Keratinocyte (primary cell): ENCODE data around the gene NUMBL. TPM values are rescaled to one million over a fixed set of nuclear protein-coding genes. Genes with fewer than 3 reads are reported as not detected.
"Not testable (repeated sequence)": the region's sequence is repeated elsewhere in the genome, so short reads cannot be mapped to it uniquely, and the experiment has no call there.

Experiments
- DNase-seq: peaks from one replicate; pipeline ENCODE4 v3.0.0-alpha.2; 2011; ENCODE audit warnings: low read depth, missing footprints, low spot score
- FAIRE-seq: peaks from 2 replicates; lab custom pipeline; 2011; peaks lifted over from hg19 to GRCh38; lab: Jason Lieb, UNC
- H2AFZ ChIP-seq: 2 replicates; pipeline ENCODE4 v1.6.0; 2012; ENCODE audit warnings: low read length, control low read depth, inconsistent platforms; ENCODE audit not compliant: control insufficient read depth
- H3K27ac ChIP-seq: 2 replicates; pipeline ENCODE4 v1.5.1; 2011; ENCODE audit warnings: low read length; ENCODE audit not compliant: control insufficient read depth, insufficient read depth
- H3K27me3 ChIP-seq: 3 replicates; pipeline ENCODE4 v1.6.0; 2011; ENCODE audit warnings: low read length; ENCODE audit not compliant: control insufficient read depth, insufficient read depth; ENCODE audit errors: extremely low read depth
- H3K36me3 ChIP-seq, 2 experiments: 2 replicates in 1 of 2; 3 replicates in 1 of 2; pipeline ENCODE4 v1.5.1; 2011; ENCODE audit warnings: low read length in 2 of 2, mild to moderate bottlenecking in 1 of 2; ENCODE audit not compliant: control insufficient read depth in 2 of 2, insufficient read depth in 2 of 2; ENCODE audit errors: extremely low read depth in 1 of 2
- H3K4me1 ChIP-seq: 3 replicates; pipeline ENCODE4 v1.5.1; 2011; ENCODE audit warnings: low read length; ENCODE audit not compliant: control insufficient read depth, insufficient read depth; ENCODE audit errors: extremely low read depth
- H3K4me2 ChIP-seq: 3 replicates; pipeline ENCODE4 v1.6.0; 2011; ENCODE audit warnings: low read depth, low read length; ENCODE audit not compliant: control insufficient read depth, insufficient read depth; ENCODE audit errors: extremely low read depth
- H3K4me3 ChIP-seq, 3 experiments: fragments of 200-600 bp in 1 of 3; sonication (generic) in 1 of 3; 2 replicates in 2 of 3; 3 replicates in 1 of 3; pipeline ENCODE4 v1.5.1; 2011 to 2016; ENCODE audit warnings: low read length in 3 of 3, mild to moderate bottlenecking in 3 of 3, control low read depth in 2 of 3, inconsistent platforms in 1 of 3, low read depth in 1 of 3, mixed read lengths in 1 of 3, mixed run types in 1 of 3, moderate library complexity in 1 of 3; ENCODE audit not compliant: control insufficient read depth in 2 of 3, insufficient read depth in 2 of 3; ENCODE audit errors: extremely low read depth in 1 of 3
- H3K79me2 ChIP-seq: 2 replicates; pipeline ENCODE4 v1.6.0; 2012; ENCODE audit warnings: low read length; ENCODE audit not compliant: control insufficient read depth, insufficient read depth
- H3K9ac ChIP-seq: 3 replicates; pipeline ENCODE4 v1.6.0; 2011; ENCODE audit warnings: low read length; ENCODE audit not compliant: control insufficient read depth, insufficient read depth; ENCODE audit errors: extremely low read depth
- H3K9me1 ChIP-seq: 3 replicates; pipeline ENCODE4 v1.6.0; 2011; ENCODE audit warnings: low read length; ENCODE audit not compliant: control insufficient read depth, insufficient read depth; ENCODE audit errors: extremely low read depth
- H3K9me3 ChIP-seq: 2 replicates; pipeline ENCODE4 v1.5.1; 2012; ENCODE audit warnings: low read depth, low read length; ENCODE audit not compliant: control insufficient read depth
- H4K20me1 ChIP-seq: 3 replicates; pipeline ENCODE4 v1.6.0; 2011; ENCODE audit warnings: low read length; ENCODE audit not compliant: control insufficient read depth, insufficient read depth; ENCODE audit errors: extremely low read depth
- CTCF ChIP-seq, 3 experiments: IDR thresholded peaks in 1 of 3; conservative IDR thresholded peaks in 1 of 3; optimal IDR thresholded peaks in 1 of 3; 2 replicates in 2 of 3; 3 replicates in 1 of 3; pipeline versions ENCODE3 to v1.5.1; 2011; ENCODE audit warnings: low read length in 3 of 3, mild to moderate bottlenecking in 3 of 3, moderate library complexity in 2 of 3, control low read depth in 1 of 3, inconsistent platforms in 1 of 3; ENCODE audit not compliant: insufficient read depth in 2 of 3; ENCODE audit errors: extremely low read depth in 1 of 3
- EZH2 ChIP-seq: IDR thresholded peaks from one replicate; pipeline ENCODE4 v1.6.1; 2012; ENCODE audit warnings: inconsistent platforms, mild to moderate bottlenecking, low read length, moderate library complexity
- dilution Hi-C: fragments of 300-500 bp; cut with MboI; formaldehyde crosslinking; loops from one replicate; pipeline ENCODE4 v1.7.0; 2020; ENCODE audit warnings: low sequenced_read_pairs; ENCODE audit not compliant: extremely low pct_ligation_motif_present
- polyA plus RNA-seq, 5 experiments: library from polyadenylated mRNA; depleted of rRNA in 3 of 5; stranded (reverse) in 3 of 5; stranded (forward) in 1 of 5; unstranded in 1 of 5; fragments of >200 nt; gene quantifications; 1 replicate in 1 of 5; 2 replicates in 3 of 5; 3 replicates in 1 of 5; pipeline versions ENCODE4 v1.2.1 to v1.2.3, GENCODE V29; 2011 to 2012; ENCODE audit warnings: missing spikeins in 2 of 5, low read depth in 1 of 5, low replicate concordance in 1 of 5

NUMBL gene
- polyA plus RNA-seq, 1 donor (not counting 4 experiments of a cell fraction or from before 2014, with no cell fraction given): 5.7 TPM

- no peaks in the 10 kb centered on the region for H3K9me3 ChIP-seq
- FAIRE-seq (no peak), DNase-seq (no peak)
- no peak overlapping the region for H3K27ac ChIP-seq
- no peaks in the 10 kb centered on the region for H3K79me2 ChIP-seq
- no peaks in the 10 kb centered on the region for H3K36me3 ChIP-seq
- H3K9me1 ChIP-seq: no peaks in the 10 kb centered on the region
- peaks cover 2% of the 10 kb centered on the region for H3K4me1 ChIP-seq
- no peak overlapping the region for H2AFZ ChIP-seq
- H3K27me3 ChIP-seq: no peaks in the 10 kb centered on the region
- H3K4me2 ChIP-seq: no peak overlapping the region
- dilution Hi-C loops: no loop called here
- TF ChIP-seq EZH2 (no peak), CTCF (optimal IDR thresholded peaks at IDR 0.05 in 1 of 3, IDR thresholded peaks at IDR 0.05 in 1 of 3, conservative IDR thresholded peaks at IDR 0.05 in 1 of 3; ENCODE audit: extremely low read depth in 1 of 3, insufficient read depth in 2 of 3, low read length in 3 of 3) (no peak)
- no peaks in the 10 kb centered on the region for H4K20me1 ChIP-seq
- H3K9ac ChIP-seq: no peak overlapping the region
- no peak overlapping the region for H3K4me3 ChIP-seq
Observed at GRCh38 chr19:40659116-40659515, 31.3 kb downstream of the NUMBL start.

GRCh38 chr19:40658031-40658430, 32.4 kb downstream of the NUMBL start:
- H3K79me2 ChIP-seq: no peaks in the 10 kb centered on the region
- H3K9ac ChIP-seq: no peak overlapping the region
- DNase-seq (no peak), FAIRE-seq (no peak)
- no peak overlapping the region for H3K4me3 ChIP-seq
- no peaks in the 10 kb centered on the region for H4K20me1 ChIP-seq
- dilution Hi-C loops: no loop called here
- no peaks in the 10 kb centered on the region for H3K9me1 ChIP-seq
- no peak overlapping the region for H3K27ac ChIP-seq
- H3K36me3 ChIP-seq: no peaks in the 10 kb centered on the region
- H2AFZ ChIP-seq: no peak overlapping the region
- H3K27me3 ChIP-seq: no peaks in the 10 kb centered on the region
- H3K9me3 ChIP-seq: no peaks in the 10 kb centered on the region
- H3K4me2 ChIP-seq: no peak overlapping the region
- TF ChIP-seq CTCF (optimal IDR thresholded peaks at IDR 0.05 in 1 of 3, IDR thresholded peaks at IDR 0.05 in 1 of 3, conservative IDR thresholded peaks at IDR 0.05 in 1 of 3; ENCODE audit: extremely low read depth in 1 of 3, insufficient read depth in 2 of 3, low read length in 3 of 3) (no peak), EZH2 (no peak)
- H3K4me1 ChIP-seq: peaks cover 2% of the 10 kb centered on the region

- H3K36me3 ChIP-seq, H3K27ac ChIP-seq, DNase-seq, H3K4me1 ChIP-seq, H3K4me3 ChIP-seq, FAIRE-seq, H3K9me3 ChIP-seq, H3K9ac ChIP-seq, H2AFZ ChIP-seq, H3K79me2 ChIP-seq, H3K27me3 ChIP-seq, H4K20me1 ChIP-seq, dilution Hi-C loops, H3K9me1 ChIP-seq, H3K4me2 ChIP-seq: not testable (repeated sequence)
Observed at GRCh38 chr19:40655684-40656083, 34.8 kb downstream of the NUMBL start.

GRCh38 chr19:40652303-40652702, 38.1 kb downstream of the NUMBL start:
- FAIRE-seq, H3K27me3 ChIP-seq, H3K9me1 ChIP-seq, H3K9me3 ChIP-seq, H2AFZ ChIP-seq, DNase-seq, H3K4me2 ChIP-seq, H3K79me2 ChIP-seq, H3K4me1 ChIP-seq, H3K9ac ChIP-seq, H3K27ac ChIP-seq, H3K36me3 ChIP-seq, H4K20me1 ChIP-seq, H3K4me3 ChIP-seq, dilution Hi-C loops: not testable (repeated sequence)
